Heart left ventricle (tissue), 16 donors: ENCODE measurements around the gene PEX19. TPM values are rescaled to one million over a fixed set of nuclear protein-coding genes. Genes with fewer than 3 reads are reported as not detected.
A peak's percentile ranks its signal among the peaks of the same experiment; 100 is the strongest.

Experiments
- ATAC-seq, 4 donors: fragments of 200-7000 bp; cut with Tn5 transposase; one replicate each; pipeline ENCODE4 v1.9.1; 2020 to 2022; ENCODE audit warnings: moderate library complexity in 4 of 4, mild to moderate bottlenecking in 3 of 4, moderate number of reproducible peaks in 1 of 4
- DNase-seq, 5 donors: peaks; one replicate each; pipeline ENCODE4 v3.0.0-alpha.2; 2020
- H3K27ac ChIP-seq, 12 donors: fragments of 200-600 bp; sonication (generic) in 4 of 12; one replicate each; pipeline versions ENCODE4 v1.5.0 to v1.8.0; 2016 to 2022; ENCODE audit warnings: mild to moderate bottlenecking in 2 of 12
- H3K27me3 ChIP-seq, 9 donors: fragments of 200-600 bp; sonication (generic) in 2 of 9; one replicate each; pipeline versions ENCODE4 v1.5.1 to v1.8.0; 2016 to 2022; ENCODE audit warnings: mild to moderate bottlenecking in 3 of 9
- H3K36me3 ChIP-seq, 9 donors: fragments of 200-600 bp; sonication (generic) in 2 of 9; one replicate each; pipeline versions ENCODE4 v1.5.0 to v1.8.0; 2018 to 2022; ENCODE audit warnings: mild to moderate bottlenecking in 2 of 9
- H3K4me1 ChIP-seq, 12 donors: fragments of 200-600 bp; sonication (generic) in 4 of 12; one replicate each; pipeline versions ENCODE4 v1.5.0 to v1.8.0; 2016 to 2022; ENCODE audit warnings: mild to moderate bottlenecking in 3 of 12
- H3K4me3 ChIP-seq, 12 donors: fragments of 200-600 bp; sonication (generic) in 4 of 12; one replicate each; pipeline versions ENCODE4 v1.5.0 to v1.8.0; 2017 to 2022; ENCODE audit warnings: mild to moderate bottlenecking in 9 of 12, moderate library complexity in 4 of 12
- H3K9me3 ChIP-seq, 12 donors: fragments of 200-600 bp; sonication (generic) in 4 of 12; one replicate each; pipeline versions ENCODE4 v1.5.0 to v1.8.0; 2016 to 2022; ENCODE audit warnings: mild to moderate bottlenecking in 1 of 12
- POLR2A ChIP-seq, 2 donors: fragments of 450-650 bp; IDR thresholded peaks; one replicate each; pipeline ENCODE4 v1.6.1; 2017; ENCODE audit warnings: antibody characterized with exemption in 2 of 2, mild to moderate bottlenecking in 2 of 2, moderate library complexity in 2 of 2
- WGBS, 4 donors: extraction: QIAGEN DNeasy Blood & Tissue Kit in 2 of 4; methylation state at CpG; one replicate each; pipeline versions ENCODE4 v1.1.5 to v1.1.7; 2013 to 2018; 5-methylcytosine and 5-hydroxymethylcytosine counted together
- intact Hi-C, 10 donors: fragments of 100-400 bp; cut with DNase I; formaldehyde crosslinking; loops; one replicate each; pipeline versions ENCODE4 v1.11.1 to v1.14.2; 2022
- polyA plus RNA-seq, 2 donors: library from polyadenylated mRNA; stranded (reverse); fragments of 200-250 nt; gene quantifications; one replicate each; pipeline ENCODE4 v1.2.3, GENCODE V29; 2013
- total RNA-seq, 9 donors: library from RNA; depleted of rRNA in 2 of 9; stranded (reverse); fragments of >200 nt in 2 of 9; fragmentation: NEBNext Ultra II Directional in 3 of 9; extraction: Animal tissue kit (Norgen Biotek cat#: 25700) in 3 of 9; gene quantifications; one replicate each; pipeline versions ENCODE4 v1.1.0 to v1.2.4, GENCODE V29; 2016 to 2023
- TF ChIP-seq, protein P1 (sequence below), 12 donors: fragments of 200-600 bp; sonication (generic) in 4 of 12; IDR thresholded peaks; one replicate each; pipeline versions ENCODE4 v1.5.0 to v1.8.0; 2018 to 2022; ENCODE audit warnings: antibody characterized with exemption in 12 of 12, mild to moderate bottlenecking in 5 of 12
- donor health status: ischemic (EF 13 %, LVEDD 7.1; RV severe dilation, severe dysfunction).
- donor health status: healthy with polysubstance abuse.
- donor health status: DM: no; HTN: yes; CAD: no.
- donor health status: DM: no; HTN: no; CAD: no.
- donor health status: ischemic (EF 25% LVEDD 6.9; RV normal size, moderate dysfunction).
- donor health status: ischemic (EF 25% LVEDD 5.7; RV mildly dilated, moderate dysfunction).
- donor health status: healthy.
- donor health status: DM: yes; HTN: yes; CAD: no.
- donor health status: ischemic (EF 35%, LVEDD 5.7; RV mildly dilated, moderate dysfunction).
- donor health status: nonischemic (EF 11% LVEDD 7.7; RV severe dilation, severe dysfunction).
- donor health status: DM: yes; HTN: yes; CAD: no.
- donor health status: PGD.
- donor health status: ischemic (EF 29% LVEDD 5.4; RV normal size, mild dysfunction).
- donor health status: nonischemic (EF 23%, LVEDD 6.1; RV moderate dilation, normal function).

PEX19 gene
- total and polyA plus RNA-seq, 11 donors, result 22.5 to 105 (median 85.3) TPM

DNA sequence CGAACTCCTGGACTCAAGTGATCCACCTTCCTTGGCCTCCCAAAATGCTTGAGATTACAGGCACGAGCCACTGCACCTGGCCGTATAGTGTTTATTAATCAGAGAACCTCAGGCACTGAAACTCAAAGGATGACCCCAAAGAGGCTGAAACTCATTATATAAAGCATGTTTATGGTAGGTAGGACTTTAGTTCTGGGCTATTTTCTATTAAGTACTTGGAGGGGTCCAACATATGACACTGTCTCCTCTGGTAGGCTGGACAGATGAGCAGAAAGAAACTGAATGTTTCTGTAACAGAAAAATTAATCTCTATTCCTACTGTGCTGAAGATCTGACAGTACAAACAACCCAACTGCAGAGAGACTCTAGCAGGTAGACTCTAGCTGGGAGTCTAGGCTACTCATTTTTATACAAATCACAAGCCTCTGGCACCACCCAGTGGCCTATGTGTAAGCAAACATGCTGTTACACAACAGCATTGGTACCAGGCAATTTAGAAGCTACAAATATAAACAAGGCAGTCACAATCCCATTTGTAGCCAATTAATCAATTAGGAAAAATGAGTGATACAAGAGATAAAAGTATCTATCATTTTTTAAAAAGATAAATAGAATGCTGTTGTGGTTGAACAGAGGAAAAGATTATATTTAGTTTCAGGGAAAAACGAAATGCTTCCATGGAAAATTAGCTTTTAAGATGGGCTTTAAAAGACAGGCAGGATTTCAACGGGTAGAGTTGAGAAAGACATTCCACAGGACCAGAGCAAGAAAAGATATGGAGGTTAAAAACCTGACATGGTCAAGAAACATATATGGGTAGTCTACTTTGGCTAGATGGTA is 33.0 kb downstream of the PEX19 start:
- Histone ChIP-seq H3K4me3 (no peak overlapping the region), H3K4me1 (peaks cover 0 to 50% (median 27%) of the 10 kb centered on the region in 12 donors), H3K27me3 (no peaks in the 10 kb centered on the region), H3K9me3 (no peaks in the 10 kb centered on the region), H3K27ac (peak overlapping the region in 8 of 12 donors; percentile 15 to 59 (median 41)), H3K36me3 (peaks cover 0 to 36% (median 13%) of the 10 kb centered on the region in 9 donors)
- ATAC-seq, result peak; percentile 90 to 95 (median 94)
- intact Hi-C loops, result loop anchor here in 9 of 10 donors (1.0 to 10.0 kb wide), 8 partner anchors 35 to 155 kb away; partner anchors contain the start of genes CASQ1 (in 1 of the 9) and IGSF8 (in 1 of the 9)
- peak in 4 of 5 donors; percentile 58 to 72 (median 64) for DNase-seq
- TF ChIP-seq, protein P1, sequence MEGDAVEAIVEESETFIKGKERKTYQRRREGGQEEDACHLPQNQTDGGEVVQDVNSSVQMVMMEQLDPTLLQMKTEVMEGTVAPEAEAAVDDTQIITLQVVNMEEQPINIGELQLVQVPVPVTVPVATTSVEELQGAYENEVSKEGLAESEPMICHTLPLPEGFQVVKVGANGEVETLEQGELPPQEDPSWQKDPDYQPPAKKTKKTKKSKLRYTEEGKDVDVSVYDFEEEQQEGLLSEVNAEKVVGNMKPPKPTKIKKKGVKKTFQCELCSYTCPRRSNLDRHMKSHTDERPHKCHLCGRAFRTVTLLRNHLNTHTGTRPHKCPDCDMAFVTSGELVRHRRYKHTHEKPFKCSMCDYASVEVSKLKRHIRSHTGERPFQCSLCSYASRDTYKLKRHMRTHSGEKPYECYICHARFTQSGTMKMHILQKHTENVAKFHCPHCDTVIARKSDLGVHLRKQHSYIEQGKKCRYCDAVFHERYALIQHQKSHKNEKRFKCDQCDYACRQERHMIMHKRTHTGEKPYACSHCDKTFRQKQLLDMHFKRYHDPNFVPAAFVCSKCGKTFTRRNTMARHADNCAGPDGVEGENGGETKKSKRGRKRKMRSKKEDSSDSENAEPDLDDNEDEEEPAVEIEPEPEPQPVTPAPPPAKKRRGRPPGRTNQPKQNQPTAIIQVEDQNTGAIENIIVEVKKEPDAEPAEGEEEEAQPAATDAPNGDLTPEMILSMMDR (IDR thresholded peaks at IDR 0.05), result peak; percentile 48 to 82 (median 68)
- TF ChIP-seq POLR2A (IDR thresholded peaks at IDR 0.05), result no peak
- 68 to 74% (median 71%) methylated on average over 5 of the region's 5 CpGs for WGBS, 4 donors

DNA sequence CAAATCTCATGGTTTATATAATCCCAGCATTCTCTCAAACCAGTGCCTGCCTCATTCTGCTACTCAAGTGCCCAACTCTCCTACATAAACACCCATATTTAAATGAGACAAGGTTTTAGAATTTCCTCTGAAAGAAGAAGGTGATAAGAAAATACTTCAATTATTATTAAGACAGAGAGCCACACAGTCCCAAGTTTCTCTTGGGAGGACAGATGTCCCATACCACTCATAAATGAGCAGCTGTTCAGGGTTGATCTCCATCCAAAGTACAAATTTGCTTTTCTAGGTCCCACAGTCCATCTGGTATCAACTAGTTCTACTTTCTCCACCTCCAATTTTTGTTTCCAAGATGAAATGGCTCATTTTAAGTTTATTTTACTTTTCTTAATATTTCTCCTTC is 33.9 kb downstream of the PEX19 start:
- Histone ChIP-seq H3K4me3 (no peak overlapping the region), H3K4me1 (peaks cover 0 to 50% (median 23%) of the 10 kb centered on the region in 12 donors), H3K36me3 (peaks cover 0 to 36% (median 13%) of the 10 kb centered on the region in 9 donors), H3K27ac (peak overlapping the region in 9 of 12 donors; percentile 15 to 59 (median 38)), H3K9me3 (no peaks in the 10 kb centered on the region), H3K27me3 (no peaks in the 10 kb centered on the region)
- TF ChIP-seq, protein P1 (IDR thresholded peaks at IDR 0.05), result no peak
- TF ChIP-seq POLR2A (IDR thresholded peaks at IDR 0.05), result no peak
- intact Hi-C loops, result loop anchor here in 8 of 10 donors (1.0 to 10.0 kb wide), 8 partner anchors 34 to 154 kb away; partner anchors contain the start of genes CASQ1 (in 1 of the 8) and IGSF8 (in 1 of the 8)
- DNase-seq, result no peak
- ATAC-seq, result peak in 2 of 4 donors; percentile 34 to 40

DNA sequence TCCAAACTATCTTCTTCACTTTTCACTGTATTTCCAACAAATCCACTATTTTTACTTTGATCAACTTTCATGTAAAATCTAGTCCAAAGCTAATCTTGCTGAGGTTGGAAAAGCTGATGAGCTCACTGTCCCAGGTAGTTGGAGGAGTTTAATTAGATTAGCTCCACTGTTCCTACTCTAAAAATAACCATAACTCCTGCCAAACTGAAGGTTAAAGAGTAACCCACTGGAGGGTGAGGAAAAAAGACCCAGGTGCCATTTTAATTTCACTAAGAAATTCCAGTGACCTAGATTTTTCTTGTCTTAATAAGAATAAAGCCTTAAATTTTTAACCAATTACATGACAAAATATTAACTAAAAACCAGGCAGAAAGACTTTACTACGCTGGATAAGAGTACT is 37.9 kb downstream of the PEX19 start:
- ATAC-seq (peak in 1 of 4 donors; percentile 56), DNase-seq (no peak)
- H3K4me1 ChIP-seq, result peaks cover 12 to 69% (median 44%) of the 10 kb centered on the region in 12 donors
- no peaks in the 10 kb centered on the region for H3K9me3 ChIP-seq
- TF ChIP-seq POLR2A (IDR thresholded peaks at IDR 0.05), result no peak
- TF ChIP-seq, protein P1 (IDR thresholded peaks at IDR 0.05), result no peak
- H3K4me3 ChIP-seq, result no peak overlapping the region
- no peaks in the 10 kb centered on the region for H3K27me3 ChIP-seq
- WGBS, 4 donors, result 81 to 93% (median 89%) methylated on average over 1 of the region's 1 CpG
- H3K36me3 ChIP-seq, result peaks cover 0 to 37% (median 19%) of the 10 kb centered on the region in 9 donors
- intact Hi-C loops, result loop anchor here in 3 of 10 donors (5.0 to 10.0 kb wide), 2 partner anchors 35 to 52 kb away; partner anchors contain the start of gene CASQ1 (in 2 of the 3)
- H3K27ac ChIP-seq, result peak overlapping the region in 10 of 12 donors; percentile 16 to 62 (median 50)

DNA sequence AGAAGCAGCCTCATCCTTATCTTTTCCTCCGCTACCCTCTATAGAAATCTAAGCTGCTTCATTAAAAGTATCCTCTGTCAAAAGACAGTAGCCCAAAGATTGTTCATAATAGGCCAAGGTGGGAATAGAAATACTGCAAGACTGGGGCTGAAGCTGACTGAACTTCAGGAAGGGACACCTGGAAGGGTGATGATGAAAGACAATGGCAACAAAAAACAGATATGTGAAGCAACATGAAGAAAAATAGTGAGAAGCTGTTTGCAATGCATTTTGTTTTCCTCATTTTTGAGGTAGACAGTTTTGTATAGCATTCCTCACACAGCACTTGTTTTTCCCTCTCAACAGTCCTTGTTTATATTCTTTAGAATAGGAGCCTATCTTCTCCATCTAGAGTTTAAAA is 39.5 kb downstream of the PEX19 start:
- 45 to 61% (median 56%) methylated on average over 1 of the region's 1 CpG for WGBS, 4 donors
- Histone ChIP-seq H3K27me3 (no peaks in the 10 kb centered on the region), H3K36me3 (peaks cover 0 to 53% (median 35%) of the 10 kb centered on the region in 9 donors), H3K9me3 (no peaks in the 10 kb centered on the region), H3K4me3 (no peak overlapping the region), H3K4me1 (peaks cover 7 to 54% (median 38%) of the 10 kb centered on the region in 12 donors), H3K27ac (peak overlapping the region in 5 of 12 donors; percentile 16 to 60 (median 24))
- no peak for ATAC-seq
- DNase-seq, result no peak
- TF ChIP-seq, protein P1 (IDR thresholded peaks at IDR 0.05), result no peak
- TF ChIP-seq POLR2A (IDR thresholded peaks at IDR 0.05), result no peak
- intact Hi-C loops, result loop anchor here in 3 of 10 donors (5.0 to 10.0 kb wide), 2 partner anchors 33 to 51 kb away; partner anchors contain the start of gene CASQ1 (in 2 of the 3)
